Brain microvascular endothelial cell (primary cell): ENCODE measurements around the gene PPARG.
"Not testable (repeated sequence)": the region's sequence is repeated elsewhere in the genome, so short reads cannot be mapped to it uniquely, and the experiment has no call there.

Source experiments
- DNase-seq: peaks from one replicate; pipeline ENCODE4 v3.0.0-alpha.2; 2020
- H3K27ac ChIP-seq: fragments of 250-450 bp; sonication (Bioruptor Pico); 2 replicates; pipeline ENCODE4 v1.5.1; 2020; ENCODE audit warnings: mild to moderate bottlenecking, moderate library complexity
- H3K27me3 ChIP-seq: fragments of 250-450 bp; sonication (Bioruptor Pico); replicated peaks from 2 replicates; pipeline ENCODE4 v1.5.1; 2020; ENCODE audit warnings: mild to moderate bottlenecking
- H3K36me3 ChIP-seq: fragments of 250-450 bp; sonication (Bioruptor Pico); replicated peaks from 2 replicates; pipeline ENCODE4 v1.5.1; 2020; ENCODE audit warnings: mild to moderate bottlenecking
- H3K4me3 ChIP-seq: 2 replicates; pipeline ENCODE4 v1.5.1; 2011; ENCODE audit warnings: low read depth, mild to moderate bottlenecking, control low read depth, low read length, moderate library complexity
- CTCF ChIP-seq: IDR thresholded peaks from 2 replicates; pipeline ENCODE4 v1.5.1; 2011; ENCODE audit warnings: low read depth, mild to moderate bottlenecking, moderate library complexity, low read length, control low read depth, inconsistent platforms; ENCODE audit errors: missing control alignments
- in situ Hi-C: cut with HindIII; loops from 2 replicates; pipeline ENCODE4 v1.10.0; 2017; ENCODE audit warnings: low sequenced_read_pairs, low pct_ligation_motif_present

The PPARG gene

GRCh38 chr3:12381199-12381598, 92.3 kb downstream of the PPARG start:
- H3K36me3 ChIP-seq = no peaks in the 10 kb centered on the region
- H3K27me3 ChIP-seq = no peaks in the 10 kb centered on the region
- TF ChIP-seq CTCF = no peak
- no peak for DNase-seq
- no peak overlapping the region for H3K27ac ChIP-seq
- H3K4me3 ChIP-seq = no peak overlapping the region
- in situ Hi-C loops = no loop called here

- Histone ChIP-seq H3K4me3 (no peak overlapping the region), H3K27ac (no peak overlapping the region), H3K36me3 (no peaks in the 10 kb centered on the region), H3K27me3 (no peaks in the 10 kb centered on the region)
- in situ Hi-C loops = no loop called here
- no peak for DNase-seq
- no peak for TF ChIP-seq CTCF
Measured at GRCh38 chr3:12383218-12383617, 94.3 kb downstream of the PPARG start.

GRCh38 chr3:12384451-12385233, 95.8 kb downstream of the PPARG start:
- in situ Hi-C loops = no loop called here
- no peaks in the 10 kb centered on the region for H3K36me3 ChIP-seq
- H3K27ac ChIP-seq = no peak overlapping the region
- no peak for TF ChIP-seq CTCF
- no peaks in the 10 kb centered on the region for H3K27me3 ChIP-seq
- no peak for DNase-seq
- H3K4me3 ChIP-seq = no peak overlapping the region

DNA sequence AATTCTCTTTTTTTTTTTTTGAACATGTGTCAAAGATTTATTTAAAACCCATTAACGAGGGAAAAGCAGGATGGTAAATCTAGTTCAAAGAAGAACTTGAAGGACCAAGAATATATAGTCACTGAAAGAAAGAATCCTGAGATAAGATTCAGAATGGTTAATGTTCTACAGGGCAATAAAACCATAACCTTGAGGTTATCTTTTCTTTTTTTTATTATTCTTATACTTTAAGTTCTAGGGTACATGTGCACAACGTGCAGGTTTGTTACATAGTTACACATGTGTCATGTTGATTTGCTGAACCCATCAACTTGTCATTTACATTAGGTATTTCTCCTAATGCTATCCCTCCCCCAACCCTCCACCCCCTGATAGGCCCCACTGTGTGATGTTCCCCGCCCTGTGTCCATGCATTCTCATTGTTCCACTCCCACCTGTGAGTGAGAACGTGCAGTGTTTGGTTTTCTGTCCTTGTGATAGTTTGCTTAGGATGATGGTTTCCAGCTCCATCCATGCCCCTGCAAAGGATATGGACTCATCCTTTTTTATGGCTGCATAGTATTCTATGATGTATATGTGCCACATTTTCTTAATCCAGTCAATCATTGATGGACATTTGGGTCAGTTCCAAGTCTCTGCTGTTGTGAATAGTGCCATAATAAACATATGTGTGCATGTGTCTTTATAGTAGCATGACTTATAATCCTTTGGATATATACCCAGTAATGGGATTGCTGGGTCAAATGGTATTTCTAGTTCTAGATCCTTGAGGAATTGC, 97.8 kb downstream of the PPARG start:
- H3K4me3 ChIP-seq, in situ Hi-C loops, H3K27me3 ChIP-seq, H3K36me3 ChIP-seq, DNase-seq, H3K27ac ChIP-seq: not testable (repeated sequence)

DNA sequence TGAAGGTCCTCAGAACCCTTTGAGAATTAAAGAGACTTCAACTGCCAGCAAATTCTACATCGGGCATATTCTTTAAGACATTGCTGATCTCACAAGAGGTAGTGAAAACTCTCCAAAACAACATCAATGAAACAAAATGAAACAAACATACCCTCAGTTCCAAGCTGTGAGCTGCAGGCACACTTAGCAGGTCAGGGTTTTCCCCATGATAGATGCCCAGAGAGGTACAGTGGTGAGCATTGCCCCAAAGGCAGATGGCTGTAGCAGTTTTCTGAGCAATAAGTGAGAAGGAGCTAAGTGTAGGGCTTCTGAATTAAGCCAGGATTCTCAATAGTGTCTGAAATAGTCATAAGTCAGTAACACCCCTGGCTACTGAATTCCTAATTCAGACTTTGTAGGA, 99.3 kb downstream of the PPARG start:
- Histone ChIP-seq H3K27ac (no peak overlapping the region), H3K4me3 (no peak overlapping the region), H3K36me3 (no peaks in the 10 kb centered on the region), H3K27me3 (no peaks in the 10 kb centered on the region)
- TF ChIP-seq CTCF = no peak
- DNase-seq = no peak
- in situ Hi-C loops = no loop called here

DNA sequence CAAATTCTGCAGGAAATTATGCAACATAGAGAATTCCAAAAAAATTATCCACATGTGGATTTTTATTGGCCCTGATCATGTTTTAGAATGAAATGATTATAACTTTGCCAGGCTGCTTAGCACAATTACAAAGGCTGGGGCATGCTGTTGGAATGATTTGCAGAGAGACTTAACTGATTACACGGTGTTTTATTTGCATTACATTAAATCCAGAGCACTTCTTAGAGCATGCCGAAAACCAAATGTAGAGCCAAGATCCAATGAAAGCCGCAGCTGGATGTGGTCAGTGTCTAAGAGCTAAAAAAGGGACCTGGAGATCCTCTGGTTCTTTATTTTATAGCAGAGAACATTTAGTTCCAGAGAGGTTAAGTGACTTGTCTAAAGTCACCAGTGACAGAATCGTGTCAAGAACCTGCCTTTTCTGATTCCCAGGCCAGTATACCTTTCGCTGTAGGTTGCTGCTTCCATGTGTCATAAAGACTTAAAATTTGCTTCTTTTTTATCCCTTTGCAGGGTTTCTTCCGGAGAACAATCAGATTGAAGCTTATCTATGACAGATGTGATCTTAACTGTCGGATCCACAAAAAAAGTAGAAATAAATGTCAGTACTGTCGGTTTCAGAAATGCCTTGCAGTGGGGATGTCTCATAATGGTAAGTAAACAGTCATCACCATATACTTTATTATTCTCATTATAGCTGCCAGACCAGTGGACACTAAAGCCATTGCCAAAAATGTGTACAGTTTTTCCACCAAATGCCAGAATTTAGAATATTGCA, 103.4 kb downstream of the PPARG start:
- DNase-seq = no peak
- no peak overlapping the region for H3K4me3 ChIP-seq
- H3K27me3 ChIP-seq = no peaks in the 10 kb centered on the region
- in situ Hi-C loops = no loop called here
- TF ChIP-seq CTCF = no peak
- H3K27ac ChIP-seq = no peak overlapping the region
- H3K36me3 ChIP-seq = no peaks in the 10 kb centered on the region
